A549 (cell line): ENCODE data around the gene MC2R. TPM values are rescaled to one million over a fixed set of nuclear protein-coding genes. Genes with fewer than 3 reads are reported as not detected.

Experiments
- ATAC-seq, 2 experiments: fragments of 200-7000 bp in 1 of 2; fragments of >200 bp in 1 of 2; cut with Nextera tagmentation in 1 of 2; cut with Tn5 transposase in 1 of 2; 3 replicates each; pipeline versions ENCODE4 v1.8.0 to v1.9.1; 2018 to 2020; ENCODE audit warnings: mild to moderate bottlenecking in 1 of 2, moderate library complexity in 1 of 2
- CTCF ChIA-PET: fragments of 300-600 bp; sonication (Branson Sonifier 250); formaldehyde crosslinking; extraction: SDS; loops from one replicate; lab custom pipeline; 2021; ENCODE audit warnings: antibody characterized with exemption, inconsistent platforms; lab: Yijun Ruan, JAX
- POLR2A ChIA-PET: fragments of 350-600 bp; formaldehyde crosslinking; extraction: SDS; loops from one replicate; lab custom pipeline; 2021; ENCODE audit warnings: antibody characterized with exemption, inconsistent platforms; lab: Yijun Ruan, JAX
- DNase-seq, 2 experiments: peaks; one replicate each; pipeline versions ENCODE4 v3.0.0 to v3.0.0-alpha.2; 2011 to 2016; ENCODE audit warnings: low read depth in 1 of 2, low spot score in 1 of 2
- FAIRE-seq: peaks from 2 replicates; lab custom pipeline; 2011; peaks lifted over from hg19 to GRCh38; lab: Jason Lieb, UNC
- H3K27ac ChIP-seq, 2 experiments: fragments of >200 bp; sonication (Bioruptor Twin); formaldehyde crosslinking; 3 replicates each; pipeline ENCODE4 v1.5.1; 2016 to 2017
- H3K4me1 ChIP-seq: fragments of >200 bp; sonication (Bioruptor Twin); formaldehyde crosslinking; 3 replicates; pipeline ENCODE4 v1.6.1; 2016
- H3K4me2 ChIP-seq: fragments of >200 bp; sonication (Bioruptor Twin); formaldehyde crosslinking; 3 replicates; pipeline ENCODE4 v1.6.1; 2016
- H3K4me3 ChIP-seq: fragments of >200 bp; sonication (Bioruptor Twin); formaldehyde crosslinking; 3 replicates; pipeline ENCODE4 v1.5.1; 2016
- H3K9me3 ChIP-seq: fragments of >200 bp; sonication (Bioruptor Twin); formaldehyde crosslinking; 3 replicates; pipeline ENCODE4 v1.6.1; 2016
- CBX8 ChIP-seq: fragments of 200-600 bp; sonication (generic); IDR thresholded peaks from 2 replicates; pipeline ENCODE4 v1.6.1; 2016
- CEBPB ChIP-seq, 2 experiments: fragments of >200 bp in 1 of 2; sonication (Bioruptor Twin) in 1 of 2; formaldehyde crosslinking in 1 of 2; IDR thresholded peaks; 2 replicates each; pipeline ENCODE4 v1.6.1; 2012 to 2016
- CHD2 ChIP-seq: fragments of 150-350 bp; IDR thresholded peaks from 2 replicates; pipeline ENCODE4 v1.6.1; 2014; ENCODE audit warnings: low read length; ENCODE audit not compliant: partially characterized antibody
- EHMT2 ChIP-seq: fragments of 200-600 bp; sonication (generic); IDR thresholded peaks from 2 replicates; pipeline ENCODE4 v1.6.1; 2016; ENCODE audit warnings: antibody characterized with exemption, low read depth, mild to moderate bottlenecking, moderate library complexity
- EP300 ChIP-seq, 2 experiments: fragments of >200 bp; sonication (Bioruptor Twin); formaldehyde crosslinking; IDR thresholded peaks; 2 replicates in 1 of 2; 3 replicates in 1 of 2; pipeline ENCODE4 v1.6.1; 2016 to 2017
- ESRRA ChIP-seq: fragments of 150-350 bp; IDR thresholded peaks from 2 replicates; pipeline ENCODE4 v1.6.1; 2014; ENCODE audit warnings: mild to moderate bottlenecking, low read length, borderline replicate concordance
- FOSB ChIP-seq: fragments of 250-450 bp; sonication (Bioruptor Pico); IDR thresholded peaks from 2 replicates; pipeline ENCODE4 v1.5.0; 2020; ENCODE audit warnings: mild to moderate bottlenecking, moderate library complexity
- FOSL2 ChIP-seq, 2 experiments: fragments of 450-650 bp in 1 of 2; fragments of >200 bp in 1 of 2; sonication (Bioruptor Twin) in 1 of 2; formaldehyde crosslinking; IDR thresholded peaks; 2 replicates each; pipeline versions ENCODE4 v1.5.0 to v1.6.1; 2016 to 2020; ENCODE audit warnings: mild to moderate bottlenecking in 1 of 2, moderate library complexity in 1 of 2
- FOXS1 ChIP-seq: fragments of 250-450 bp; sonication (Bioruptor Pico); IDR thresholded peaks from 2 replicates; pipeline ENCODE4 v1.5.0; 2020; ENCODE audit warnings: mild to moderate bottlenecking, moderate library complexity
- GATA3 ChIP-seq: IDR thresholded peaks from 2 replicates; pipeline ENCODE4 v1.6.1; 2012; ENCODE audit warnings: borderline replicate concordance
- HDAC2 ChIP-seq: fragments of 200-600 bp; sonication (generic); IDR thresholded peaks from 2 replicates; pipeline ENCODE4 v1.6.1; 2016
- HOXB5 ChIP-seq: fragments of 250-450 bp; sonication (Bioruptor Pico); IDR thresholded peaks from 2 replicates; pipeline ENCODE4 v1.5.0; 2020; ENCODE audit warnings: mild to moderate bottlenecking, moderate library complexity
- JUNB ChIP-seq: fragments of >200 bp; sonication (Bioruptor Twin); formaldehyde crosslinking; IDR thresholded peaks from 2 replicates; pipeline ENCODE4 v1.6.1; 2016
- NFE2L2 ChIP-seq: fragments of 150-350 bp; conservative IDR thresholded peaks from 2 replicates; pipeline ENCODE4 v1.6.1; 2014; ENCODE audit warnings: low read length
- NPAS2 ChIP-seq: fragments of 250-450 bp; sonication (Bioruptor Pico); IDR thresholded peaks from 2 replicates; pipeline ENCODE4 v1.8.0; 2022; ENCODE audit warnings: mild to moderate bottlenecking, moderate library complexity, borderline replicate concordance
- PHF8 ChIP-seq: fragments of 200-600 bp; sonication (generic); IDR thresholded peaks from 2 replicates; pipeline ENCODE4 v1.6.1; 2016; ENCODE audit warnings: low read depth, mild to moderate bottlenecking, antibody characterized with exemption, moderate library complexity, borderline replicate concordance
- POLR2A ChIP-seq: IDR thresholded peaks from 2 replicates; pipeline ENCODE4 v1.6.1; 2012; ENCODE audit warnings: mild to moderate bottlenecking, low read length
- RFX5 ChIP-seq: fragments of 450-650 bp; IDR thresholded peaks from 2 replicates; pipeline ENCODE4 v1.7.1; 2014; ENCODE audit warnings: antibody characterized with exemption, mild to moderate bottlenecking, moderate library complexity
- RNF2 ChIP-seq: fragments of 200-600 bp; sonication (generic); IDR thresholded peaks from 2 replicates; pipeline ENCODE4 v1.6.1; 2016; ENCODE audit warnings: low read depth, mild to moderate bottlenecking, antibody characterized with exemption, moderate library complexity, borderline replicate concordance
- SMC3 ChIP-seq: fragments of >200 bp; sonication (Bioruptor Twin); formaldehyde crosslinking; IDR thresholded peaks from 3 replicates; pipeline ENCODE4 v1.6.1; 2018; ENCODE audit warnings: inconsistent platforms
- SREBF2 ChIP-seq: fragments of 450-650 bp; IDR thresholded peaks from 2 replicates; pipeline ENCODE4 v1.6.1; 2014; ENCODE audit warnings: mild to moderate bottlenecking, moderate library complexity
- TFCP2L1 ChIP-seq: fragments of 250-450 bp; sonication (Bioruptor Pico); IDR thresholded peaks from 2 replicates; pipeline ENCODE4 v1.5.0; 2021; ENCODE audit warnings: mild to moderate bottlenecking
- TP53 ChIP-seq: fragments of 250-450 bp; sonication (Bioruptor Pico); IDR thresholded peaks from 2 replicates; pipeline ENCODE4 v1.5.0; 2021; ENCODE audit warnings: mild to moderate bottlenecking, moderate library complexity
- ZFP36 ChIP-seq: fragments of 450-650 bp; IDR thresholded peaks from 2 replicates; pipeline ENCODE4 v1.6.1; 2014; ENCODE audit warnings: borderline replicate concordance; ENCODE audit not compliant: partially characterized antibody
- ZSCAN20 ChIP-seq: fragments of 250-450 bp; sonication (Bioruptor Pico); IDR thresholded peaks from 2 replicates; pipeline ENCODE4 v1.8.0; 2022; ENCODE audit warnings: mild to moderate bottlenecking, moderate library complexity
- WGBS: methylation state at CpG from one replicate; pipeline ENCODE4 v1.1.6; 2017; ENCODE audit errors: missing lambda C conversion rate; 5-methylcytosine and 5-hydroxymethylcytosine counted together
- polyA plus RNA-seq, 4 experiments: library from polyadenylated mRNA; depleted of rRNA in 3 of 4; stranded (reverse); fragments of >200 nt; fragmentation: RNase III in 1 of 4; extraction: RNeasy Plus Mini Kit Qiagen cat#74134 plus additional on column Dnase treatment in 1 of 4; gene quantifications; 2 replicates in 3 of 4; 3 replicates in 1 of 4; pipeline ENCODE4 v1.2.3, GENCODE V29; 2011 to 2017
- TF ChIP-seq, protein P1 (sequence below): fragments of 200-600 bp; sonication (generic); IDR thresholded peaks from 2 replicates; pipeline ENCODE4 v1.6.1; 2016; ENCODE audit warnings: antibody characterized with exemption, mild to moderate bottlenecking, moderate library complexity
- TF ChIP-seq, protein P2 (sequence below): IDR thresholded peaks from 2 replicates; pipeline ENCODE4 v1.6.1; 2012
- TF ChIP-seq, protein P3 (sequence below): fragments of >200 bp; sonication (Bioruptor Twin); formaldehyde crosslinking; IDR thresholded peaks from 3 replicates; pipeline ENCODE4 v1.6.1; 2016
- TF ChIP-seq, protein P4 (sequence below): fragments of >200 bp; sonication (Bioruptor Twin); formaldehyde crosslinking; IDR thresholded peaks from 3 replicates; pipeline ENCODE4 v1.5.1; 2016
- TF ChIP-seq, protein P5 (sequence below): fragments of 250-450 bp; sonication (Bioruptor Pico); IDR thresholded peaks from 2 replicates; pipeline ENCODE4 v1.5.0; 2021; ENCODE audit warnings: mild to moderate bottlenecking, moderate library complexity, borderline replicate concordance

Gene MC2R
- polyA plus RNA-seq, 2 of the 4 experiments (the other 2 are of a cell fraction), result not detected

DNA sequence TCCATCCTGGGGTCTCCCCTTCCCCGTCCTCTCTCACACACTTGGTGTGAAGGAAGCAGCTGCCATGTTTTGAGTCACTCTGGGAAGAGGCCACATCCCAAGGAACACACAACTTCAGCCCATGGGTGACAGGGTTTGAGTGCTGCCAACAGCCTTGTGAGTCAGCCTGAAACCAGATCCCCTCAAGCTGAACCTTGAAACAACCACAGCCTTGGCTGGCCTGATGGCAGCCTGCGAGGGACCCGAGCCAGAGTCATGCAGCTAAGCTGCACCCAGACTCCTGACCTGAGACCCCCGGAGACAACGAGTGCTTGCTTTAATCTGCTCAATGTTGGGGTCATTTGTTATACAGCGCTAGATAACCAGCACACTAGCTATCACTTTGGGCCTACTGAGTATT lies 19.3 kb upstream of the MC2R start:
- FAIRE-seq (no peak), DNase-seq (no peak), ATAC-seq (no peak)
- H3K4me2 ChIP-seq, result no peak overlapping the region
- H3K9me3 ChIP-seq, result no peaks in the 10 kb centered on the region
- TF ChIP-seq CHD2, result no peak
- TF ChIP-seq, protein P1, sequence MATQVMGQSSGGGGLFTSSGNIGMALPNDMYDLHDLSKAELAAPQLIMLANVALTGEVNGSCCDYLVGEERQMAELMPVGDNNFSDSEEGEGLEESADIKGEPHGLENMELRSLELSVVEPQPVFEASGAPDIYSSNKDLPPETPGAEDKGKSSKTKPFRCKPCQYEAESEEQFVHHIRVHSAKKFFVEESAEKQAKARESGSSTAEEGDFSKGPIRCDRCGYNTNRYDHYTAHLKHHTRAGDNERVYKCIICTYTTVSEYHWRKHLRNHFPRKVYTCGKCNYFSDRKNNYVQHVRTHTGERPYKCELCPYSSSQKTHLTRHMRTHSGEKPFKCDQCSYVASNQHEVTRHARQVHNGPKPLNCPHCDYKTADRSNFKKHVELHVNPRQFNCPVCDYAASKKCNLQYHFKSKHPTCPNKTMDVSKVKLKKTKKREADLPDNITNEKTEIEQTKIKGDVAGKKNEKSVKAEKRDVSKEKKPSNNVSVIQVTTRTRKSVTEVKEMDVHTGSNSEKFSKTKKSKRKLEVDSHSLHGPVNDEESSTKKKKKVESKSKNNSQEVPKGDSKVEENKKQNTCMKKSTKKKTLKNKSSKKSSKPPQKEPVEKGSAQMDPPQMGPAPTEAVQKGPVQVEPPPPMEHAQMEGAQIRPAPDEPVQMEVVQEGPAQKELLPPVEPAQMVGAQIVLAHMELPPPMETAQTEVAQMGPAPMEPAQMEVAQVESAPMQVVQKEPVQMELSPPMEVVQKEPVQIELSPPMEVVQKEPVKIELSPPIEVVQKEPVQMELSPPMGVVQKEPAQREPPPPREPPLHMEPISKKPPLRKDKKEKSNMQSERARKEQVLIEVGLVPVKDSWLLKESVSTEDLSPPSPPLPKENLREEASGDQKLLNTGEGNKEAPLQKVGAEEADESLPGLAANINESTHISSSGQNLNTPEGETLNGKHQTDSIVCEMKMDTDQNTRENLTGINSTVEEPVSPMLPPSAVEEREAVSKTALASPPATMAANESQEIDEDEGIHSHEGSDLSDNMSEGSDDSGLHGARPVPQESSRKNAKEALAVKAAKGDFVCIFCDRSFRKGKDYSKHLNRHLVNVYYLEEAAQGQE, result no peak
- no peak for TF ChIP-seq HOXB5 (CRISPR knock-in tag)
- TF ChIP-seq RNF2, result no peak
- TF ChIP-seq, protein P2, sequence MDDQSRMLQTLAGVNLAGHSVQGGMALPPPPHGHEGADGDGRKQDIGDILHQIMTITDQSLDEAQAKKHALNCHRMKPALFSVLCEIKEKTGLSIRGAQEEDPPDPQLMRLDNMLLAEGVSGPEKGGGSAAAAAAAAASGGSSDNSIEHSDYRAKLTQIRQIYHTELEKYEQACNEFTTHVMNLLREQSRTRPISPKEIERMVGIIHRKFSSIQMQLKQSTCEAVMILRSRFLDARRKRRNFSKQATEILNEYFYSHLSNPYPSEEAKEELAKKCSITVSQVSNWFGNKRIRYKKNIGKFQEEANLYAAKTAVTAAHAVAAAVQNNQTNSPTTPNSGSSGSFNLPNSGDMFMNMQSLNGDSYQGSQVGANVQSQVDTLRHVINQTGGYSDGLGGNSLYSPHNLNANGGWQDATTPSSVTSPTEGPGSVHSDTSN, result no peak
- no peak for TF ChIP-seq NFE2L2
- TF ChIP-seq ZSCAN20 (CRISPR knock-in tag), result no peak
- TF ChIP-seq, protein P3, sequence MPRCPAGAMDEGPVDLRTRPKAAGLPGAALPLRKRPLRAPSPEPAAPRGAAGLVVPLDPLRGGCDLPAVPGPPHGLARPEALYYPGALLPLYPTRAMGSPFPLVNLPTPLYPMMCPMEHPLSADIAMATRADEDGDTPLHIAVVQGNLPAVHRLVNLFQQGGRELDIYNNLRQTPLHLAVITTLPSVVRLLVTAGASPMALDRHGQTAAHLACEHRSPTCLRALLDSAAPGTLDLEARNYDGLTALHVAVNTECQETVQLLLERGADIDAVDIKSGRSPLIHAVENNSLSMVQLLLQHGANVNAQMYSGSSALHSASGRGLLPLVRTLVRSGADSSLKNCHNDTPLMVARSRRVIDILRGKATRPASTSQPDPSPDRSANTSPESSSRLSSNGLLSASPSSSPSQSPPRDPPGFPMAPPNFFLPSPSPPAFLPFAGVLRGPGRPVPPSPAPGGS, result no peak
- TF ChIP-seq SMC3, result no peak
- TF ChIP-seq FOSL2 (IDR thresholded peaks at IDR 0.05), result no peak
- no peak for TF ChIP-seq FOSL2 (CRISPR knock-in tag; IDR thresholded peaks at IDR 0.05)
- TF ChIP-seq, protein P4, sequence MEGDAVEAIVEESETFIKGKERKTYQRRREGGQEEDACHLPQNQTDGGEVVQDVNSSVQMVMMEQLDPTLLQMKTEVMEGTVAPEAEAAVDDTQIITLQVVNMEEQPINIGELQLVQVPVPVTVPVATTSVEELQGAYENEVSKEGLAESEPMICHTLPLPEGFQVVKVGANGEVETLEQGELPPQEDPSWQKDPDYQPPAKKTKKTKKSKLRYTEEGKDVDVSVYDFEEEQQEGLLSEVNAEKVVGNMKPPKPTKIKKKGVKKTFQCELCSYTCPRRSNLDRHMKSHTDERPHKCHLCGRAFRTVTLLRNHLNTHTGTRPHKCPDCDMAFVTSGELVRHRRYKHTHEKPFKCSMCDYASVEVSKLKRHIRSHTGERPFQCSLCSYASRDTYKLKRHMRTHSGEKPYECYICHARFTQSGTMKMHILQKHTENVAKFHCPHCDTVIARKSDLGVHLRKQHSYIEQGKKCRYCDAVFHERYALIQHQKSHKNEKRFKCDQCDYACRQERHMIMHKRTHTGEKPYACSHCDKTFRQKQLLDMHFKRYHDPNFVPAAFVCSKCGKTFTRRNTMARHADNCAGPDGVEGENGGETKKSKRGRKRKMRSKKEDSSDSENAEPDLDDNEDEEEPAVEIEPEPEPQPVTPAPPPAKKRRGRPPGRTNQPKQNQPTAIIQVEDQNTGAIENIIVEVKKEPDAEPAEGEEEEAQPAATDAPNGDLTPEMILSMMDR, result no peak
- TF ChIP-seq HDAC2, result no peak
- TF ChIP-seq JUNB, result no peak
- no peak for TF ChIP-seq FOXS1
- TF ChIP-seq, protein P5, sequence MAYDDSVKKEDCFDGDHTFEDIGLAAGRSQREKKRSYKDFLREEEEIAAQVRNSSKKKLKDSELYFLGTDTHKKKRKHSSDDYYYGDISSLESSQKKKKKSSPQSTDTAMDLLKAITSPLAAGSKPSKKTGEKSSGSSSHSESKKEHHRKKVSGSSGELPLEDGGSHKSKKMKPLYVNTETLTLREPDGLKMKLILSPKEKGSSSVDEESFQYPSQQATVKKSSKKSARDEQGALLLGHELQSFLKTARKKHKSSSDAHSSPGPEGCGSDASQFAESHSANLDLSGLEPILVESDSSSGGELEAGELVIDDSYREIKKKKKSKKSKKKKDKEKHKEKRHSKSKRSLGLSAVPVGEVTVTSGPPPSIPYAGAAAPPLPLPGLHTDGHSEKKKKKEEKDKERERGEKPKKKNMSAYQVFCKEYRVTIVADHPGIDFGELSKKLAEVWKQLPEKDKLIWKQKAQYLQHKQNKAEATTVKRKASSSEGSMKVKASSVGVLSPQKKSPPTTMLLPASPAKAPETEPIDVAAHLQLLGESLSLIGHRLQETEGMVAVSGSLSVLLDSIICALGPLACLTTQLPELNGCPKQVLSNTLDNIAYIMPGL (CRISPR knock-in tag), result no peak
- TF ChIP-seq EHMT2, result no peak
- no peak for TF ChIP-seq POLR2A
- TF ChIP-seq TP53 (CRISPR knock-in tag), result no peak
- no peak for TF ChIP-seq SREBF2
- POLR2A ChIA-PET, result no interaction called here
- no peak overlapping the region for H3K4me3 ChIP-seq
- CTCF ChIA-PET, result no interaction called here
- no peak overlapping the region for H3K27ac ChIP-seq
- H3K4me1 ChIP-seq, result no peaks in the 10 kb centered on the region
- 0% methylated on average over 1 of the region's 6 CpGs for WGBS

- POLR2A ChIA-PET, result no interaction called here
- no peaks in the 10 kb centered on the region for H3K4me1 ChIP-seq
- H3K4me3 ChIP-seq, result no peak overlapping the region
- H3K4me2 ChIP-seq, result no peak overlapping the region
- whole genome bisulfite sequencing, result 24% methylated on average over 2 of the region's 3 CpGs
- H3K27ac ChIP-seq, result no peak overlapping the region
- TF ChIP-seq ZFP36, result no peak
- no peak for TF ChIP-seq NPAS2 (CRISPR knock-in tag)
- TF ChIP-seq TFCP2L1, result no peak
- no peak for TF ChIP-seq ESRRA
- no peak for TF ChIP-seq FOSB (CRISPR knock-in tag)
- TF ChIP-seq RFX5, result no peak
- TF ChIP-seq CEBPB (IDR thresholded peaks at IDR 0.05), result no peak
- TF ChIP-seq HDAC2, result no peak
- no peak for TF ChIP-seq GATA3
- no peak for TF ChIP-seq HOXB5 (CRISPR knock-in tag)
- TF ChIP-seq FOXS1, result no peak
- no peak for TF ChIP-seq TP53 (CRISPR knock-in tag)
- no peak for TF ChIP-seq SREBF2
- TF ChIP-seq PHF8, result no peak
- TF ChIP-seq EP300 (IDR thresholded peaks at IDR 0.05), result no peak
- no peak for TF ChIP-seq CBX8
- TF ChIP-seq JUNB, result no peak
- no peak for FAIRE-seq
- ATAC-seq, result no peak
- no peaks in the 10 kb centered on the region for H3K9me3 ChIP-seq
- DNase-seq, result no peak
- CTCF ChIA-PET, result no interaction called here
Measured at GRCh38 chr18:13934058-13934457, 18.7 kb upstream of the MC2R start.
